Measurements from ENCODE around the gene LTBP1. TPM values are rescaled to one million over a fixed set of nuclear protein-coding genes. Genes with fewer than 3 reads are reported as not detected.

Gene LTBP1
- total RNA-seq, 2 donors from 2014 or later: 2.2 to 33.8 TPM

DNA sequence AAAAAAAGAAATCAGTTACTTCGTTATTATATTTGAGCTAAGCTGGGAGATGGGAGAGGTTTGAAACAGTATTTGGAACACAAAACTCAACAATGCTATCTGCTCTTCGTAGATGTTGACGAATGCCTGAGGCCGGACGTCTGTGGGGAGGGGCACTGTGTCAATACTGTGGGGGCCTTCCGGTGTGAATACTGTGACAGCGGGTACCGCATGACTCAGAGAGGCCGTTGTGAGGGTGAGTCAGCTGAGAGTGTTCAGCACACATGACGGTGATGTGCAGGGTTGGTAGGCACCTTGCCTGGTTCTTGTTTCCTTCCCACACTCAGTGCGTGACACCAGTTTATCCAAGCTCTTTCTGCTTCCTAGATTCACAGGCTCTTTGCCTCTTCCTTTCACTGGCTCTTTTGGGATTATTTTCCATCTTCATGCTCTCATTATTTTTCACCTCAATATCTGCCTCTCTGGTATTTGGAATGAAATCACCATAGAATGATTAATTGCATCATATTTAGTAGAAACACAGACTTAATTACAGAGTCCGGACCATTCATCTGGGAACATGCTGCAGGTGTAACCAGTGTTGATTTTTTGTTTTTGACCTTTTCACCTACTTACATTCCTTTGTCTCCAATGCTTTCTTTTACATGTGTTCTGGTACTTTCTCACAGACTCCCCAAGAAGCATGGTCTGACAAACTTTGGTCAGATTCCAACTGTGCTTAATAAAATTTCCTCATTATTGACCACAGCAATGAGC lies 329.1 kb downstream of the LTBP1 start:
- H3K27me3 Mint-ChIP-seq: no peaks in the 10 kb centered on the region
- peak overlapping the region; percentile 64 for H3K4me3 Mint-ChIP-seq
- peaks cover 11% of the 10 kb centered on the region for H3K4me1 Mint-ChIP-seq
- no peaks in the 10 kb centered on the region for H3K9me3 ChIP-seq (ENCODE audit: control insufficient read depth, low read length, poor library complexity, severe bottlenecking)
- H3K27ac Mint-ChIP-seq: peak overlapping the region; percentile 76
- no peaks in the 10 kb centered on the region for H3K36me3 Mint-ChIP-seq (ENCODE audit: low read depth)
- ATAC-seq (peak; percentile 86), DNase-seq (peak in 2 of 3 donors; percentile 9 to 19)

DNA sequence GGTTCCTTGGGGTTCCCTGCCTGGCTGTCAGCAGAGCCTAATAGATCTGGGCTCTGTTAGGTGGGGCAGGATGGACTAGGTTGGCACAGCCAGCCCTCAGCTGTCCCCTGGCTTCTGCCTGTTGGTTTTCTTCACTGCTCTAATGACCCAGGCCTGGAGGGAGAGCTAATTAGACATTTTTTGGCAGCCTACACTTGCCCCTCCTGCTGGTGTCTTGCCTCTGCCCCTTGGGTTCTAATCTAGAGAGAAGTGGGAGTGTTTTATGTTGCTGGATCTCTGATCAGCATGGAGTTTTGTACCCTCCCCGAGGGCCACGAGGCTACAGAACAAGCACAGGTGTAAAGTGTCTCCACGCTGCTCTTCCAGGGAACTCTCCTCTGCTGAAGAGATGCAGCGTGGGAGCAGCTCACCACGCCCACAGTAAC lies 330.3 kb downstream of the LTBP1 start:
- Mint-ChIP-seq H3K27me3 (no peaks in the 10 kb centered on the region), H3K4me1 (peaks cover 11% of the 10 kb centered on the region), H3K27ac (peak overlapping the region; percentile 76), H3K4me3 (no peak overlapping the region), H3K36me3 (ENCODE audit: low read depth) (no peaks in the 10 kb centered on the region)
- DNase-seq (no peak), ATAC-seq (no peak)
- no peaks in the 10 kb centered on the region for H3K9me3 ChIP-seq (ENCODE audit: control insufficient read depth, low read length, poor library complexity, severe bottlenecking)

DNA sequence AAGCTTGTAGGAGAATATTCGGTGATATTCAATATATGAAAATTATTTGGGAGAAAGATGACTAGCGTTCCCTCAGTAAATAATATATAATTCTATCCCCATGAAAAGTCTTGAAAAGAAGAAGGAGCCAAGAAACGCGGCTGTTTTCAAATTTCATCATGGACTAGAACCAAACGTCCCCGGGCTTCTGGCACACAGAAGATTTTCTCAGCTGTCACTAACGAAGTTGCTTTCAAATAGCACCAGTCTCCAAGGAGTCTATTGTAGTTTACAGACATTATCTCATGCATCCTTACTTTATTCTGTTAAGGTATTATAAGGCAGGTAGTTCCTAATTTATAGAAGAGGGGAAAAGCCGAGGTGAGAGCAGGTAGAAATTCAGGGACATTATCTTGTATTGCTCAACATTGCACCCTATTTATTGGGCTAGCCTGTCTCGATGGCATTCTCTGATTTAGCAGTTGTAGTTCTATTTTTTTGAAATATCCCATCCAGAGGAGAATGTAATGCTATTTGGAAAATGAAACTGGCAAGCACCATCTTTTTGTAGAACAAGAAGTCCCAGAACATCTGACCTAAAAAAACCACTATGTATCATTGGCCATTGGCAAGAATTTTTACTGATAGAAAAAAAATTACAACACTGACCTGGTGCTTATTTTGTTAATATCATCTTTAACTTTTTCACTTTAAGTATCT lies 331.6 kb downstream of the LTBP1 start:
- no peaks in the 10 kb centered on the region for H3K27me3 Mint-ChIP-seq
- no peak for DNase-seq
- H3K4me3 Mint-ChIP-seq: no peak overlapping the region
- no peak overlapping the region for H3K27ac Mint-ChIP-seq
- no peaks in the 10 kb centered on the region for H3K36me3 Mint-ChIP-seq (ENCODE audit: low read depth)
- H3K9me3 ChIP-seq (ENCODE audit: control insufficient read depth, low read length, poor library complexity, severe bottlenecking): no peaks in the 10 kb centered on the region
- peaks cover 4% of the 10 kb centered on the region for H3K4me1 Mint-ChIP-seq
- ATAC-seq: no peak

DNA sequence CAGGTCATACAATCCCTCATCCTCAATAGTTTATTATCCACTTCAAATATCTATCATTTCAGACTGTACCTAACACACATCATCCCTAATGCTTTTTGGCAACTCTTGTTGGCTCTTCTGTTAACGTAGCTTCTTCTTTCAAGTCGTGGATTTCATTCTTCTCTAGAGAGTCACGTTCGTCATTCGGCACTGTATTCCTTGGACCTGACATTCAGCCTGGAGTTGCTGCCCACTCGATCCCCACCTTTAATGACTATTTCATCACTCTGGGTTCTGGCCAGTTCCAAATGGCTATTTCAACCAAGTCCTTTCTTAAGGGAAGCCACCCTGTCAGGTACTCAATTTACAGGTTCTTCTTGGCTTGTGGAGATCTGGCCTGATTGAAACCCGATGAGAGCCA lies 337.5 kb downstream of the LTBP1 start:
- H3K9me3 ChIP-seq (ENCODE audit: control insufficient read depth, low read length, poor library complexity, severe bottlenecking): no peaks in the 10 kb centered on the region
- peaks cover 25% of the 10 kb centered on the region for H3K27me3 Mint-ChIP-seq
- peak overlapping the region; percentile 31 for H3K4me3 Mint-ChIP-seq
- no peaks in the 10 kb centered on the region for H3K36me3 Mint-ChIP-seq (ENCODE audit: low read depth)
- DNase-seq: no peak
- no peaks in the 10 kb centered on the region for H3K4me1 Mint-ChIP-seq
- no peak for ATAC-seq
- no peak overlapping the region for H3K27ac Mint-ChIP-seq

DNA sequence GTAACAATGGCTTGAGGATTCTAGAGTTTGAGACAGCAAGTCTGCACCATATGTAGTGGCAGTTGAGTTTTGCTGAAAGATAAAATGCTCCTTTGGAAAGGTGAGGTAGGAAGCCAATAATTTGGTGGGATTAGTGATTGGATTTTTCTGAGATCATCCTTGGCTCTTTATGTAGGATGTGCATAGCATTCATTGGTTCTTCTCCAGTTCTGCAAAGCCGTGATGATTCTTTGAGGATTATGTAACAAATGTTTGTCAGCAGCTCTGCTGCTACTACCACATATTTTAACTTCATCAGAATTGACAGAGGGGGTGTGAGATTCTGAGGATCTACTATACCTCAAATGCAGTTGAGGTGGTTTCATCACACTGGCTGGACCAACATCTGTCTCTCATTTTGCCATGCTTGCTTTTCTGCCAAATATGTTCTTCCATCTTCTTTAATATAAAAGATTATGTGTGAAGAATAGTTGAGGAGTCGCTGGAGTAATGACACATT lies 340.8 kb downstream of the LTBP1 start:
- no peak overlapping the region for H3K4me3 Mint-ChIP-seq
- peaks cover 25% of the 10 kb centered on the region for H3K27me3 Mint-ChIP-seq
- H3K9me3 ChIP-seq (ENCODE audit: control insufficient read depth, low read length, poor library complexity, severe bottlenecking): no peaks in the 10 kb centered on the region
- ATAC-seq (no peak), DNase-seq (no peak)
- H3K4me1 Mint-ChIP-seq: no peaks in the 10 kb centered on the region
- H3K36me3 Mint-ChIP-seq (ENCODE audit: low read depth): no peaks in the 10 kb centered on the region
- no peak overlapping the region for H3K27ac Mint-ChIP-seq

DNA sequence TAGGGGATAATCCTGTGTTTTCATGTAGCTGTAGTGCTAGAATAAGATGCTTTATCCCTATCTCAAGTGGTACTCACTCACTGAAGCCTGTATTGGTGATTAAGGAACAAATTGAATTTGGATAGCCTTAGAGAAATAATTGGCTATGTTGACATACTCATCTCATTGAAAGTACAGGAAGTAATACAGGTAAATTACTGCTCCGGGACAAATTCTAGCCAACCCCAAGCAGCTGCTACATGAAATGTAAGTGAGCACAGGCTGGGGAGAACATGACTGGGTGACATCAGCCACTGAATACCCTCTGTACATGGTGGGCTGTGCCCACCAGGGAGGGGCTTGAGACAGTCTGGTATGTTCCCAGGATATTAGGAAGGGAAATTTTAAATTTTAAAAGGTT lies 341.3 kb downstream of the LTBP1 start:
- H3K27me3 Mint-ChIP-seq: peaks cover 25% of the 10 kb centered on the region
- ATAC-seq: no peak
- H3K27ac Mint-ChIP-seq: no peak overlapping the region
- DNase-seq: no peak
- H3K9me3 ChIP-seq (ENCODE audit: control insufficient read depth, low read length, poor library complexity, severe bottlenecking): no peaks in the 10 kb centered on the region
- H3K4me3 Mint-ChIP-seq: no peak overlapping the region
- no peaks in the 10 kb centered on the region for H3K36me3 Mint-ChIP-seq (ENCODE audit: low read depth)
- no peaks in the 10 kb centered on the region for H3K4me1 Mint-ChIP-seq

DNA sequence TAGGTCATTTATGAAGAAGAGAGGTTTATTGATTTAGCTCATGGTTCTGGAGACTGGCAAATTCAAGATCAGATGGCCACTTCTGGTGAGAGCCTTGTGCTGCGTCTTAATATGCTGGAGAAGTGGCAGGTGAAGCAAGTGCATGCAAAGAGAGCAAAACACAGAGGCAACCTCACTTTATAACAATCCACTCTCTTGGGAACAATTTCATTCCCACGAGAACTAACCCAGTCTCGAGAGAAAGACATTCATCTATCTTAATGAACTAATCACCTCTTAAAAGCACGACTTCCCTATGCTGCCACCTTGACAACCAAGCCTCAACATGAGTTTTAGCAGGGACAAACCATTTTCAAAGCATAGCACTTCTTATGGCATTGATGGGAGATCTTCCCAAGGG lies 343.2 kb downstream of the LTBP1 start:
- Mint-ChIP-seq H3K27me3 (peaks cover 25% of the 10 kb centered on the region), H3K27ac (no peak overlapping the region), H3K4me3 (no peak overlapping the region), H3K4me1 (no peaks in the 10 kb centered on the region), H3K36me3 (ENCODE audit: low read depth) (no peaks in the 10 kb centered on the region)
- no peaks in the 10 kb centered on the region for H3K9me3 ChIP-seq (ENCODE audit: control insufficient read depth, low read length, poor library complexity, severe bottlenecking)
- DNase-seq (no peak), ATAC-seq (no peak)

DNA sequence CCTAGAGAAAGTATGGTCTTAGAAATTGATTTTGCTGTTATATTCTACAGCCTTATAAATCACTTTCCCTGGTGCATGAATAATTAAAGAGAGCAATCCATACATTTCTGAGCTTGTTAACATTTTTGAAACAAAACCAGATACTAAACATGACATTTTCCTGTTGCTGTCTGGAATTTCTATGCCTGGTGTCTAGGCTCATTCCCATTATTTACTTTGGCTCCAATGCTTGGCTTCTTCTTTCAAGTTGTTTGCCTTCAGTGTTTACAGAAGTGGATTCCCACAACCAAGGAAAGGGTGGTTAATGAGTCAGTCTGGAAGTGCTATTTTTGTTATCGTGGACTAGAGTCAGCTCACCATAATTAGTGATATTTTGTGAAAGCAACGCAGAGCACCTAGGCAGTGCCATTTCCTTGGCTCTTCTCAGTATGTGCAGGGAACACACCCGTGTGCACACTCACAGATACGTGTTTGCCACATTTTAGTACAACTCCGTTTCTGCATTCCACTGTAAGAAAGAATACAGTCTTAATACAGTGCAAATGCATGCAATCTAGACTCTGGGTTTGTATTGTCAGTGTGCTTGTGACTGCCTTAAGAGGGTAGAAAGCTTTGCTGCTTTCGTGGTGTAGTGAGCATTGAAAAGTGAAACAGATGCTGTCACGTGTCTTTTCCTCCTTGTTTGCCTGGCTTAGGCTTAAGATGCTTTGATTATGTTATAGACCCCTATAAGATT lies 344.7 kb downstream of the LTBP1 start:
- H3K27me3 Mint-ChIP-seq: peaks cover 26% of the 10 kb centered on the region
- no peaks in the 10 kb centered on the region for H3K36me3 Mint-ChIP-seq (ENCODE audit: low read depth)
- no peaks in the 10 kb centered on the region for H3K4me1 Mint-ChIP-seq
- DNase-seq (no peak), ATAC-seq (no peak)
- no peak overlapping the region for H3K4me3 Mint-ChIP-seq
- no peak overlapping the region for H3K27ac Mint-ChIP-seq
- no peaks in the 10 kb centered on the region for H3K9me3 ChIP-seq (ENCODE audit: control insufficient read depth, low read length, poor library complexity, severe bottlenecking)

DNA sequence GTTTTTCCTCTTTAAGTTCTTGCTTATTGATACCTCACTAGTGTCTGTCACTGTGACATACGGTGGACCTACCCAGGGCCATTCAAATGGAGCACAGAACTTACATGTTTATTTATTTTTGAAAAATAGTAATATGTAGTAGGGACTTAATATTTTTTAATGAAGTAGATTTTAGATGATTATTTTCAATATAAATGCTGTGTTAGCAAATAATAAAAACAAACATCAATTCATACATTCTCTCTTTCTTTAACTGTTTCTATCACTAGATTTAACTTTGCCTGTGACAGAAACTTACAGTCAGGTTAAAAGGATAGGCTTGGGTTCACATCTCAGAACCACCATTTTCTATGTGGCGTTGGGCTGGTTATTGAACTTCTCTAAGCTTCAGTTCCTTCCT lies 345.3 kb downstream of the LTBP1 start:
- Mint-ChIP-seq H3K27me3 (peaks cover 29% of the 10 kb centered on the region), H3K4me3 (no peak overlapping the region), H3K27ac (no peak overlapping the region), H3K4me1 (no peaks in the 10 kb centered on the region), H3K36me3 (ENCODE audit: low read depth) (no peaks in the 10 kb centered on the region)
- DNase-seq: no peak
- no peaks in the 10 kb centered on the region for H3K9me3 ChIP-seq (ENCODE audit: control insufficient read depth, low read length, poor library complexity, severe bottlenecking)
- no peak for ATAC-seq

DNA sequence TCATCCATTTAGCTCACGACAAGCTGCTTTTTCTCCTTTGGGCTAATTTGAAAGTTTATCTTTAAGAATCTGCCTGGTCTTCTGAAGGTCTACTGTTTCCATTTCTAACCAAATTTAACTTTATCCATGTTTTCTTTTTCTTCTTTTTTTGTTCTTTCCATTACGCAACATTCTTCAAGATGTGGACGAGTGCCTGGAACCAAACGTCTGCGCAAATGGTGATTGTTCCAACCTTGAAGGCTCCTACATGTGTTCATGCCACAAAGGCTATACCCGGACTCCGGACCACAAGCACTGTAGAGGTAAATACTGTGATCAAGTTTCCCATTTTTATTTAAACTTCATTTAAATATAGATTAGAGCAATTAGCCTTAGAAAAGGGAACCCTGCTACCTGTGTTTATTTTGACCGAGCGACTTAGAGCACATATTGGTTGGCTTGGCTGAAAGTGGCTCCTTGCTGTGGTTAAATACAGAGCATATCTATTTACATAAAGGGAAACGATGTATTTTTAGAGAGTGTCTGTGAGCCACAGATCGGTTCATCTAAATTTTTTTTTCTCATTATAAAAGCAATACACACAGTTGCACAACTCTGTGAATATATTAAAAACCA lies 346.3 kb downstream of the LTBP1 start:
- ATAC-seq: no peak
- Mint-ChIP-seq H3K4me1 (no peaks in the 10 kb centered on the region), H3K4me3 (no peak overlapping the region), H3K27ac (no peak overlapping the region), H3K36me3 (ENCODE audit: low read depth) (no peaks in the 10 kb centered on the region), H3K27me3 (peaks cover 18% of the 10 kb centered on the region)
- no peak for DNase-seq
- H3K9me3 ChIP-seq (ENCODE audit: control insufficient read depth, low read length, poor library complexity, severe bottlenecking): no peaks in the 10 kb centered on the region

DNA sequence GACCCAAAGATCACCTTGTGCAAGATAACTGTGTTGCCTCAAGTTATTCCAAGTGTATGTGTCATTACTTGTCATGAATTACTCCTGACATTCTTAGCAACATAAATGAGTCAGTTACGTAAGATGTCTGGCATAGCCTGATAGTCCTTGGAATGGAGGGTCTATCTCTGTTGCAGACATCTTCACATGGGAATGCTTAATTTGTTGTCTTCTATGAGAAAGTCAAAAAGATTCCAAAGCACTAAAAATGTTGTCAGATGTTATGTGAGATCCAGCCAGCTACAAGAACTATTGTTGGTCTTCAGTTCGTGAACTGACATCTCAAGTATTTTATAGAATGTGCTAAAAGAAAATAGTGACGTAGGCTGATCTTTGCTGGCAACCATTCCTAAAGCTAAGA lies 351.5 kb downstream of the LTBP1 start:
- no peaks in the 10 kb centered on the region for H3K36me3 Mint-ChIP-seq (ENCODE audit: low read depth)
- H3K9me3 ChIP-seq (ENCODE audit: control insufficient read depth, low read length, poor library complexity, severe bottlenecking): no peaks in the 10 kb centered on the region
- H3K4me3 Mint-ChIP-seq: no peak overlapping the region
- no peak for DNase-seq
- no peak overlapping the region for H3K27ac Mint-ChIP-seq
- ATAC-seq: no peak
- H3K27me3 Mint-ChIP-seq: peaks cover 11% of the 10 kb centered on the region
- H3K4me1 Mint-ChIP-seq: no peaks in the 10 kb centered on the region

DNA sequence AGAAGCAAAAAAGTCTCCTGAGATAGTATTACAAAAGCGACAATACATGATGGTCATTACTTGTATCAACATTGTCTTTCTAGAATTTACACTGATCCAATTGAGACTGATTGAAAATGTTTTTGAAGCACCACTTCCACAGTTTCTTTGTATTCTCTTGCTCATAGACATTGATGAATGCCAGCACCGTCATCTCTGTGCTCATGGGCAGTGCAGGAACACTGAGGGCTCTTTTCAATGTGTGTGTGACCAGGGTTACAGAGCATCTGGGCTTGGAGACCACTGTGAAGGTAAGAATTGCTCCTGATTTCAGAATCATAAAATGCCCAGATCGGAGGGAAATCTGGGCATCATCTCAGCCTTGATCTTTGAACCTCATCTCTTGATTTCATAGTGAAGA lies 354.6 kb downstream of the LTBP1 start:
- H3K4me1 Mint-ChIP-seq: no peaks in the 10 kb centered on the region
- no peak overlapping the region for H3K4me3 Mint-ChIP-seq
- peaks cover 5% of the 10 kb centered on the region for H3K27me3 Mint-ChIP-seq
- no peak overlapping the region for H3K27ac Mint-ChIP-seq
- DNase-seq: no peak
- no peaks in the 10 kb centered on the region for H3K36me3 Mint-ChIP-seq (ENCODE audit: low read depth)
- no peak for ATAC-seq
- no peaks in the 10 kb centered on the region for H3K9me3 ChIP-seq (ENCODE audit: control insufficient read depth, low read length, poor library complexity, severe bottlenecking)

DNA sequence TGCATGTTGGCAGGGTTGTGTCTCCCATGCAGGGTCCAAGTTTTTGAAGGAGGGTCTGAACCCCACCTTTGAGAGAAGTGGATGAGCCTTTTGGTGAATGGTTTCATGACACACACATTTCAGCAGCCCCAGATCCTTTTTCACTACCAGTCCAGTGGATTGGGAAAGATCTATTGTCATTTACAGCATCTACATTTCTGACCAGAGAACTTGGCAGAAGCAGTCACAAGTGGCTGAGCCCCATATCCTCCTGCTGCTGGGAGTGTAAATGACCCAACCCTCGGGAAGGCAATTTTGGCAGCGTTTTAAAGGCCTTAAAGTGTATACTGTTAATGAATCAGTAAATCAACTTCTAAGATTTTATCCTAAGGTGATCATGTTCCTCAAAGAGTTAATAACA lies 355.6 kb downstream of the LTBP1 start:
- no peaks in the 10 kb centered on the region for H3K27me3 Mint-ChIP-seq
- ATAC-seq (no peak), DNase-seq (no peak)
- no peak overlapping the region for H3K27ac Mint-ChIP-seq
- H3K36me3 Mint-ChIP-seq (ENCODE audit: low read depth): no peaks in the 10 kb centered on the region
- no peaks in the 10 kb centered on the region for H3K4me1 Mint-ChIP-seq
- H3K9me3 ChIP-seq (ENCODE audit: control insufficient read depth, low read length, poor library complexity, severe bottlenecking): no peaks in the 10 kb centered on the region
- no peak overlapping the region for H3K4me3 Mint-ChIP-seq
